K562 (cell line): ENCODE measurements around the gene ZBTB14. TPM values are rescaled to one million over a fixed set of nuclear protein-coding genes. Genes with fewer than 3 reads are reported as not detected.

Experiments
- ATAC-seq: fragments of 200-7000 bp; cut with Tn5 transposase; 3 replicates; pipeline ENCODE4 v1.9.1; 2020; ENCODE audit warnings: moderate library complexity
- BruUV-seq: library from RNA; stranded (reverse); fragments of 400-500 nt; replicated peaks from 2 replicates; lab custom pipeline; 2021; lab: Mats Ljungman, UMichigan
- CTCF ChIA-PET: fragments of 300-600 bp; formaldehyde crosslinking; extraction: SDS; loops from one replicate; lab custom pipeline; 2021; ENCODE audit warnings: low intra/inter-chr PET ratio; lab: Yijun Ruan, JAX
- POLR2A ChIA-PET: fragments of 300-600, 350-650 bp; sonication (Branson Sonifier 250); formaldehyde crosslinking; extraction: SDS; loops from one replicate; lab custom pipeline; 2021; ENCODE audit warnings: antibody characterized with exemption, inconsistent platforms; lab: Yijun Ruan, JAX
- DNase-seq, 4 experiments: peaks; one replicate each; pipeline versions ENCODE4 v3.0.0 to v3.0.0-alpha.2; 2011 to 2018; ENCODE audit warnings: low spot score in 3 of 4, mixed read lengths in 3 of 4; ENCODE audit errors: extremely low read depth in 1 of 4
- FAIRE-seq: peaks from 2 replicates; lab custom pipeline; 2011; peaks lifted over from hg19 to GRCh38; lab: Jason Lieb, UNC
- H2AFZ ChIP-seq: 2 replicates; pipeline ENCODE4 v1.6.0; 2011; ENCODE audit warnings: low read depth, low read length, control low read depth, inconsistent platforms
- H3K27ac ChIP-seq: fragments of 200-600 bp; 3 replicates; pipeline ENCODE4 v1.8.0; 2011; ENCODE audit warnings: low read depth, mild to moderate bottlenecking, control low read depth, inconsistent platforms, low read length, moderate library complexity, mixed read lengths; ENCODE audit errors: extremely low read depth
- H3K27me3 ChIP-seq, 2 experiments: fragments of 300-600 bp in 1 of 2; 2 replicates in 1 of 2; 3 replicates in 1 of 2; pipeline versions ENCODE4 v1.6.0 to v1.8.0; 2011; ENCODE audit warnings: inconsistent platforms in 2 of 2, low read length in 2 of 2, mild to moderate bottlenecking in 1 of 2, mixed read lengths in 1 of 2, moderate library complexity in 1 of 2; ENCODE audit not compliant: control insufficient read depth in 2 of 2, insufficient read depth in 2 of 2
- H3K36me3 ChIP-seq: fragments of 300-600 bp; 3 replicates; pipeline ENCODE4 v1.8.0; 2011; ENCODE audit warnings: mild to moderate bottlenecking, low read length, inconsistent platforms; ENCODE audit not compliant: control insufficient read depth, insufficient read depth
- H3K4me1 ChIP-seq, 2 experiments: fragments of 200-600 bp in 1 of 2; replicated peaks in 1 of 2; 2 replicates in 1 of 2; 3 replicates in 1 of 2; pipeline versions ENCODE4 v1.5.1 to v1.8.0; 2011; ENCODE audit warnings: inconsistent platforms in 2 of 2, low read length in 2 of 2, mild to moderate bottlenecking in 1 of 2, mixed read lengths in 1 of 2, moderate library complexity in 1 of 2; ENCODE audit not compliant: control insufficient read depth in 2 of 2, insufficient read depth in 2 of 2
- H3K4me2 ChIP-seq: 2 replicates; pipeline ENCODE4 v1.6.1; 2011; ENCODE audit warnings: low read length, control low read depth, inconsistent platforms, mixed read lengths; ENCODE audit not compliant: insufficient read depth
- H3K4me3 ChIP-seq: fragments of 200-600 bp; sonication (generic), shearing (Covaris generic); 2 replicates; pipeline ENCODE4 v1.5.1; 2016; ENCODE audit warnings: control low read depth, inconsistent platforms
- H3K79me2 ChIP-seq: fragments of 200-600 bp; 3 replicates; pipeline ENCODE4 v1.8.0; 2011; ENCODE audit warnings: low read length, inconsistent platforms; ENCODE audit not compliant: control insufficient read depth, insufficient read depth
- H3K9ac ChIP-seq, 2 experiments: 2 replicates each; pipeline versions ENCODE4 v1.6.0 to v1.6.1; 2011; ENCODE audit warnings: low read depth in 2 of 2, low read length in 2 of 2, control low read depth in 1 of 2, inconsistent platforms in 1 of 2, mild to moderate bottlenecking in 1 of 2, mixed read lengths in 1 of 2; ENCODE audit not compliant: insufficient read depth in 1 of 2
- H3K9me1 ChIP-seq: one replicate; pipeline ENCODE4 v1.6.0; 2011; ENCODE audit warnings: inconsistent platforms, mild to moderate bottlenecking, low read length, moderate library complexity; ENCODE audit not compliant: control insufficient read depth, insufficient read depth
- H3K9me3 ChIP-seq: replicated peaks from 2 replicates; pipeline ENCODE4 v1.5.1; 2011; ENCODE audit warnings: low read depth, low read length, inconsistent platforms; ENCODE audit not compliant: control insufficient read depth, insufficient read depth
- H4K20me1 ChIP-seq: replicated peaks from 2 replicates; pipeline ENCODE4 v1.6.1; 2011; ENCODE audit warnings: low read length, inconsistent platforms, mixed read lengths; ENCODE audit not compliant: control insufficient read depth, insufficient read depth
- FUS ChIP-seq: fragments of 200-400 bp; formaldehyde crosslinking; optimal IDR thresholded peaks from 2 replicates; pipeline ENCODE3; 2017; ENCODE audit warnings: low read depth, low read length
- OTX1 ChIP-seq: fragments of 450-650 bp; formaldehyde crosslinking; IDR thresholded peaks from 2 replicates; pipeline ENCODE4 v1.4.0; 2022; ENCODE audit warnings: mild to moderate bottlenecking
- PURB ChIP-seq: sonication (generic); formaldehyde crosslinking; IDR thresholded peaks from 2 replicates; pipeline ENCODE4 v1.9.0; 2021; ENCODE audit warnings: low read depth, mild to moderate bottlenecking, missing genetic modification reagents
- ZBTB7A ChIP-seq: IDR thresholded peaks from 2 replicates; pipeline ENCODE4 v1.6.1; 2011; ENCODE audit warnings: low read depth, mild to moderate bottlenecking, low read length, moderate library complexity, borderline replicate concordance; ENCODE audit not compliant: control insufficient read depth
- WGBS: fragments of 100-300 bp; shearing (Covaris generic); methylation state at CpG from one replicate; pipeline ENCODE4 v1.1.6; 2016; ENCODE audit warnings: low coverage, mixed read lengths; ENCODE audit not compliant: insufficient coverage; ENCODE audit errors: missing lambda C conversion rate; 5-methylcytosine and 5-hydroxymethylcytosine counted together
- in situ Hi-C: fragments of 300-500 bp; cut with MboI; formaldehyde crosslinking; loops from 4 replicates; pipeline ENCODE4 v1.15.0; 2018; ENCODE audit warnings: inconsistent platforms, mixed read lengths
- intact Hi-C: fragments of 100-400 bp; cut with micrococcal nuclease; formaldehyde crosslinking; loops from 2 replicates; pipeline ENCODE4 v1.14.2; 2022
- polyA plus RNA-seq, 8 experiments: library from polyadenylated mRNA; depleted of rRNA in 4 of 8; stranded (reverse) in 5 of 8; unstranded in 3 of 8; fragments of >200 nt; fragmentation: Nextera tagmentation in 2 of 8; fragmentation: Illumina TruSeq in 1 of 8; extraction: Ambion mirVana in 2 of 8; extraction: Trizol in 1 of 8; gene quantifications; 2 replicates each; pipeline versions ENCODE4 v1.2.1 to v1.2.3, GENCODE V29; 2011 to 2014; ENCODE audit warnings: inconsistent platforms in 1 of 8, missing spikeins in 1 of 8
- total RNA-seq, 7 experiments: library from RNA; depleted of rRNA in 6 of 7; stranded (reverse); fragments of >200 nt in 6 of 7; fragmentation: Illumina TruSeq in 2 of 7; extraction: Trizol in 2 of 7; gene quantifications; 2 replicates each; pipeline versions ENCODE4 v1.2.1 to v1.2.3, GENCODE V29; 2011 to 2021; ENCODE audit warnings: low replicate concordance in 1 of 7
- TF ChIP-seq, protein P1 (sequence below): fragments of 250-450 bp; sonication (Bioruptor Pico); IDR thresholded peaks from 2 replicates; pipeline ENCODE4 v1.5.0; 2020; ENCODE audit warnings: mild to moderate bottlenecking, borderline replicate concordance
- TF ChIP-seq, protein P2 (sequence below): fragments of 250-450 bp; sonication (Bioruptor Pico); IDR thresholded peaks from 2 replicates; pipeline ENCODE4 v1.8.0; 2022; ENCODE audit warnings: inconsistent platforms
- TF ChIP-seq, protein P3 (sequence below): sonication (generic); formaldehyde crosslinking; IDR thresholded peaks from 2 replicates; pipeline ENCODE4 v1.8.0; 2022; ENCODE audit warnings: missing genetic modification reagents, mild to moderate bottlenecking, moderate library complexity, borderline replicate concordance

Gene ZBTB14
- total and polyA plus RNA-seq, 9 of the 15 experiments (the other 6 are each of a cell fraction or from before 2014, with no cell fraction given): 2.8 to 12.6 (median 9.0) TPM

DNA sequence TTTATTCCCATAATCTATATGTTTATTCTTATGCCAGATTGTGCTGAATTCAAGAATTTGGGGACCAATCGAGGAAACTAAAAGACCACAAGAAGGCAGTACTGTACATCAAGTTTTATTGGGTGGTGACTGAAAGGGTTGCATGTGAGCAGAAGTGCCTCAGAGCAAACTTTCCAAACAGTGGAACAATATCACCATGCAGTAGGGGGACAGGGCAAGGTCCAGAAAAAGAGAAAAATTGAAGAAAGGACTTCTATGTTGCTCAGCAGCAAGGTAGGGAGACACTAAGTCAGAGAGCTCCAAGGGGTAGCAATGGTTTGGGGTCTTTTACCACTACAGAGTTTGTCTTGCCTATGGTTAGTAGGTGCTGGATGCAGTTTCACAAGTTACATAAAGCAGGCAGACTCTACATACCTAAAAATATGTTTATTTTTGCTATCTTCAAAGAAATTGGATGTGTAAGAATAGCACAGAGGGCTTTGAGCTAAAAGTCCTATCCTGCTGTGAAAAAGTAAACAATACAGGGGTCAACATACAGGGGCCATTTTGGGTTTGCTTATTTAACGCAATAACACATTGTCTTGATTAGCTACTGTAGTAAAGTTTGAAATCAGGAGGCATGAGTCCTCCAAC, 43.8 kb upstream of the ZBTB14 start (continued):
- TF ChIP-seq, protein P1, sequence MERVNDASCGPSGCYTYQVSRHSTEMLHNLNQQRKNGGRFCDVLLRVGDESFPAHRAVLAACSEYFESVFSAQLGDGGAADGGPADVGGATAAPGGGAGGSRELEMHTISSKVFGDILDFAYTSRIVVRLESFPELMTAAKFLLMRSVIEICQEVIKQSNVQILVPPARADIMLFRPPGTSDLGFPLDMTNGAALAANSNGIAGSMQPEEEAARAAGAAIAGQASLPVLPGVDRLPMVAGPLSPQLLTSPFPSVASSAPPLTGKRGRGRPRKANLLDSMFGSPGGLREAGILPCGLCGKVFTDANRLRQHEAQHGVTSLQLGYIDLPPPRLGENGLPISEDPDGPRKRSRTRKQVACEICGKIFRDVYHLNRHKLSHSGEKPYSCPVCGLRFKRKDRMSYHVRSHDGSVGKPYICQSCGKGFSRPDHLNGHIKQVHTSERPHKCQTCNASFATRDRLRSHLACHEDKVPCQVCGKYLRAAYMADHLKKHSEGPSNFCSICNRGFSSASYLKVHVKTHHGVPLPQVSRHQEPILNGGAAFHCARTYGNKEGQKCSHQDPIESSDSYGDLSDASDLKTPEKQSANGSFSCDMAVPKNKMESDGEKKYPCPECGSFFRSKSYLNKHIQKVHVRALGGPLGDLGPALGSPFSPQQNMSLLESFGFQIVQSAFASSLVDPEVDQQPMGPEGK: no peak
- TF ChIP-seq PURB (CRISPR knock-in tag): no peak
- no peak for TF ChIP-seq OTX1 (CRISPR knock-in tag)
- TF ChIP-seq, all 486 proteins: peak for 0

DNA sequence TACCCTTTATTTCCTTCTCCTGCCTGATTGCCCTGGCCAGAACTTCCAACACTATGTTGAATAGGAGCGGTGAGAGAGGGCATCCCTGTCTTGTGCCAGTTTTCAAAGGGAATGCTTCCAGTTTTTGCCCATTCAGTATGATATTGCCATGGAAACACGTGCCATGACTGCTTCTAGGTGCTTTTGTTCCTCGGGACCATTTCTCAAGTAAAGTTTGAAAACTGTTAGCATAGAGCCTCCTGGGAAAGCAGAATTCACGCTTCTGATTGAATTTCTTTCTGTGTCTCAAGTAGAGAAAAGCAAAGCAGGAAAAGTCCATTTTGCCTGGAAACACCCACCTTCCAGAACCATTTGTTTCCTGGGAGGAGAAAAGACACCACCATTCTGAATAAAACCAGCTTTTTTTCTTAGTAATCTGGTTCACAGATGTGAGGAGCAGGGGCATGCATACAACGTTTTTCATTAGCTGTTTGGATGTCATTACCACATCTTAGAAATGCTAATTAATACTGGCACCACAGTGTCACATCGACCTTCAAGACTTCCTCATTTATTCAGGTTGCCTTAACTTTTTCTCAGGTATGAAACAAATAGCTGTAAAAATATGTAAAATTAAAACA, 39.0 kb upstream of the ZBTB14 start:
- no TSS peak for BruUV-seq
- intact Hi-C loops: no loop called here
- Histone ChIP-seq H3K9me3 (no peaks in the 10 kb centered on the region; the same call in 1 of the 2 replicates), H3K4me2 (no peak overlapping the region), H3K4me1 (no peaks in the 10 kb centered on the region), H3K9ac (no peak overlapping the region), H3K36me3 (no peaks in the 10 kb centered on the region), H3K9me1 (no peaks in the 10 kb centered on the region), H3K4me3 (no peak overlapping the region), H3K27me3 (no peaks in the 10 kb centered on the region), H3K79me2 (no peaks in the 10 kb centered on the region), H2AFZ (no peak overlapping the region), H3K27ac (no peak overlapping the region), H4K20me1 (no peaks in the 10 kb centered on the region)
- WGBS: 0% methylated on average over 5 of the region's 6 CpGs
- FAIRE-seq (no peak), DNase-seq (no peak), ATAC-seq (no peak)
- ChIA-PET CTCF (no interaction called here), POLR2A (no interaction called here)
- TF ChIP-seq FUS: no peak
- TF ChIP-seq ZBTB7A: no peak
- TF ChIP-seq, protein P2, sequence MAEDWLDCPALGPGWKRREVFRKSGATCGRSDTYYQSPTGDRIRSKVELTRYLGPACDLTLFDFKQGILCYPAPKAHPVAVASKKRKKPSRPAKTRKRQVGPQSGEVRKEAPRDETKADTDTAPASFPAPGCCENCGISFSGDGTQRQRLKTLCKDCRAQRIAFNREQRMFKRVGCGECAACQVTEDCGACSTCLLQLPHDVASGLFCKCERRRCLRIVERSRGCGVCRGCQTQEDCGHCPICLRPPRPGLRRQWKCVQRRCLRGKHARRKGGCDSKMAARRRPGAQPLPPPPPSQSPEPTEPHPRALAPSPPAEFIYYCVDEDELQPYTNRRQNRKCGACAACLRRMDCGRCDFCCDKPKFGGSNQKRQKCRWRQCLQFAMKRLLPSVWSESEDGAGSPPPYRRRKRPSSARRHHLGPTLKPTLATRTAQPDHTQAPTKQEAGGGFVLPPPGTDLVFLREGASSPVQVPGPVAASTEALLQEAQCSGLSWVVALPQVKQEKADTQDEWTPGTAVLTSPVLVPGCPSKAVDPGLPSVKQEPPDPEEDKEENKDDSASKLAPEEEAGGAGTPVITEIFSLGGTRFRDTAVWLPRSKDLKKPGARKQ: no peak
- TF ChIP-seq, protein P3, sequence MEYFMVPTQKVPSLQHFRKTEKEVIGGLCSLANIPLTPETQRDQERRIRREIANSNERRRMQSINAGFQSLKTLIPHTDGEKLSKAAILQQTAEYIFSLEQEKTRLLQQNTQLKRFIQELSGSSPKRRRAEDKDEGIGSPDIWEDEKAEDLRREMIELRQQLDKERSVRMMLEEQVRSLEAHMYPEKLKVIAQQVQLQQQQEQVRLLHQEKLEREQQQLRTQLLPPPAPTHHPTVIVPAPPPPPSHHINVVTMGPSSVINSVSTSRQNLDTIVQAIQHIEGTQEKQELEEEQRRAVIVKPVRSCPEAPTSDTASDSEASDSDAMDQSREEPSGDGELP (CRISPR knock-in tag): no peak
- in situ Hi-C loops: no loop called here
